ENCODE measurements around the gene LIPC.

Gene LIPC

DNA sequence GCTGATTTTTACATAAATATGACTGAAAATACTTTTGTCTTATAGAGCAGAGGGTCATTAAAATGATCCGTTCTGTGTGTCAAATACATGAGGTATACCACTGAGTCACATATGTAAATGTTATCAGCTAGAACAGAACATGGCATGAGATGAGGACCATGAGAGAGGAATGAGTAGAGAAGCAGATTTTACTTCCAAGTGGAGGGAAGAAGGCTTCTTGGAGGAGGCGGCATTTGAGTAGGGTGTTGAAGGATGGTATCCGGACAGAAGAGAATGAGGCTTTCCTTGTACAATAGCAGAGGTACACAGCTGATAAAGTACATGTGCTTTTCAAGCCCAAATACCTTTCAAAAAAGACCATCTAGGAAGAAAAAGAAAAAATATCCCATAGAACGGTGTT is 4.8 kb downstream of the LIPC start:
- DNase-seq (ENCODE audit: low read depth): no peak

DNA sequence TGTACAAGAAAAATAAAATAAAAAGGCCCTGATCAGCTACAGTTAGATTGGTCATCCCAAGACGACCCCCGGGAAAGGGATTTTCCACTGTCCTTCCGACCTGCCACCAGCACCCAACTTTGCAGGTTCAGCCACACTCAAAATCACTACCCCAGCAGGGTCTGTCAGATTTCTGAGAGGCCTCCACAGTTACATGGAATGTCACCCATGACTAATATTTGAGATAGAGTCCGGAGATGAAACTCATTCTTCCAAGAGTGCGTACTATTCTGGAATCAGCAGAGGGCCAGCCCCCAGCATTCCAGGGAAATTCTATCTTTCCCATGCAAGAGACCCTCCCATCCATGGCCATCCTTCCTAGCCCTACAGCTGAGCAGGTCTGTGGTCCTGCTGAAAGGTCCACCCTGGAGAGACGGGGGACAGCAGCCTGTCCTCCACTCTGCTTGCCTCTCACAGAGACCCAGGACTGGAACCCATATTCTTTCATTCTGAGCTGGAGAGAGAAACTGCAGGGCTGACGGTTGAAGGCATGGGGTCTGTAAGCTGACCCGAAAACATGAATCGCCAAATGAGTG is 5.8 kb downstream of the LIPC start:
- no peak for DNase-seq (ENCODE audit: low read depth)

DNA sequence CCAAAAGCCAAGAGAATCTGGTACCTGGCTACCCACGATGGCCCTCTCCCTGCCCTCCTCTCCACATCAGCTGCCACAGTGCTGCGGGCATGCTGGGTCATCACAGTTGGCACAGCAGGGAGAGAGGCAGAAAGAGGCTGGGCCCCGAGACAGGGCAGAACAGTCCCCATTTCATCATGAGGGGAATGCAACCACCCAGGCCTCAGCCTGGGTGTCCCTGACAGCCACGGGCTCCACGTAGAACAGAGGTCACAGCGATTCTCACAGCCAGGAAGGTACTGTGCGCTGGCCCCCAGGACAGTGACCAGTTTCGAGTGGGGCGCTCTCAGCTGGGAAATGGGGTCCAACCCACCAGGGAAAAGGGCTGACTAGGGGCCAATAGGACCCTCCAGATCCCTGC is 6.3 kb downstream of the LIPC start:
- no peak for DNase-seq (ENCODE audit: low read depth)

DNA sequence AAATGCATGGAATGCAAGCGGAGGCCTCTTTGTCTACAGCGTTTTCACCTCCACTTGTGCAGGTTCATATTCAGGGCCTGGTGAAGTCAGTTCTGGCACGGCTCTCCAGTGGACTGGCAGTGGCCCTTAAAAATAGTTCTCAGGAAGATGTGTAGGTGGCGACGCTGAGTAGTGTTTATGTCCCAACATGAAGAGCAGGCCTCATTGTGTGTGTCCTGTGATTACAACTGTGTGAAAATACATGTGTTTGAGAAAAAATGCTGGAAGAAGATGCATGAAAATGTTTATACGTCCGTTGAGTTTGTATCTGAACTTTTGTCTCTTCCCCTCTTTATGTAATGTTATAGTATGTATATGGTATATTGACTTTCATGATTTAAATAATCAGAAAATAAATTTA is 7.2 kb downstream of the LIPC start:
- no peak for DNase-seq (ENCODE audit: low read depth)

DNA sequence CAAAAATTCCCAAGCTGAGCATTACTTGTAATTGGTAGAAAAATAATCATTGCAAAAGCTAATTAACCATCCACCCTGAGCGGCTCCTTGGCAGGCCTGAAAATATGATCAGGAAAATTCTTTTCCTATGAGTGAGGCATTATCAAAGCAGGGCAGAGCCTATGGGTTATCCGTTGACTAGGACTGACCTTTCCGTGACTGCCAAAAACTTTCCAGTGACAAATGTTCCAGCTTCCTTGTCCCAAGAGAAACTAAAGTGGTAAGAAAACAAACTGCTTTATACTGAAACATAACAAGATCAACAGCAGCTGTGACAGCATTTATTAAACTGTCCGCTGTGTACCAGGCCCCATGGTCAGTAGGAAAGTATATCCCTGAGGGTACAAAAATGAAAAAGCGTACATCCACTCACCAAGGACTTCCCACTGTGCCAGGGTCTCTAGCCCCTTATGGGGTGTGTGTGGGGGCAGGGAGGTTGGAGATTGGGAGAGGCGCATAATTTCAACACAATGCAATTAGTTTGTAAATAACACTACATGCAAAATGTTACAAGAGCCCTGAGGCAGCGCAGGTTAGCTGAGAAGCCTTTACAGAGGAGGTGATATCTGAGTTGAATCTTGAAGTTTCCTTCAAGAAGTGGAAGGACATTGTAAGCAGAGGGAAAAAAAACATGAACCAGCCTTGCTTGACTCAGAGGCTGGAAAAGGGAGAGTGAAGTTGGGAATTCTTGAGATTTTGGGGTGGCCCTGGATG is 8.5 kb downstream of the LIPC start:
- no peak for DNase-seq (ENCODE audit: low read depth)

DNA sequence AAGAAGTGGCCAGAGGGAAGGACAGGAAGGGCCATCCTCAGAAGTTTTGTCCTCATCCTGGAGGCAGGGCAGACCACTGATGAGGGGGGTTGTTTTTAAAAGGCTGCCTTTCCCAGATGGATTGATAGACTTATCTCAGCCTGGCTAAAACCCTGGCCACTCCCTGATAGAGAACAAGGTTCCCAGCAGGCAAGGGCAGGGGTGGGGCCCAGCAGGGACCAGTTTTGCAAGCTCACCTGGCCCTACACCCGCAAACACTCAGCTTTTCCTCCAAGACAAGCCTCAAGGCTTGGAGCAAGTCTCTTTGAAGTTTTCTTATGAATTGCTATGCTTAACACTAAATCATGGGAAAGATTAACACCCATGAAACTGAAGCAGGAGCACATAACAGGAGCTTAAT is 9.1 kb downstream of the LIPC start:
- DNase-seq (ENCODE audit: low read depth): no peak

DNA sequence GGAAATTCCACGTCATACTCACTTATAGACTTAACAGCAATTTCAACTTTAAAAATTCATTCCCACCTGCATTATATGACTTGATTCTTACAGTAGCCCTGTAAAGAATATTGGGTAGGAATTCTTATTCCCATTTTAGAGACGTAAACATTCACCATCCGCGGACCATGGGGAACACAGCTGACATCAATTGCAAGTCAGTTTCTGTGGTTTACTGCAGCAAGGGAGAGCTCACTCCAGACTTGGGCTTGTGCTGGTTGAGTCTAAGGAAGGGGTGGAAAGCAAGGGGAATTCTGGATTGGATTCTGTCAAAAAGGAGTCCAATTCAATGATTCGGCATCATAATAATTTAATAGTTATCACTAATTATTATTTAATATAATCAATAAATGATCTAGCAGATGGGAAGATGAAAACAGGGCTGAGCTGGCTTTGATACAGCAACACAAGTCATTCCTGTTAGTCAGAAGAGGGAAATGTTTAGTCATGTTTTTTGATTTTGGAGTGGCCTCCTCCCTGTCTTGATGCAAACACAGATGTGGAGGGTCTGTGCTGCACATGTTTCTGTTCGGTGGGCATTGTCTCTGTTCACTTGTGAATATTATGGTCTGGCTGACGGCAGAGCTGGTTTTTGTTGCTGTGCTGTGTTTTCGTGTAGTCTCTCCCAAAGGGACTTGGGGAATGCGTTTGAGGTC is 9.7 kb downstream of the LIPC start:
- no peak for DNase-seq (ENCODE audit: low read depth)

DNA sequence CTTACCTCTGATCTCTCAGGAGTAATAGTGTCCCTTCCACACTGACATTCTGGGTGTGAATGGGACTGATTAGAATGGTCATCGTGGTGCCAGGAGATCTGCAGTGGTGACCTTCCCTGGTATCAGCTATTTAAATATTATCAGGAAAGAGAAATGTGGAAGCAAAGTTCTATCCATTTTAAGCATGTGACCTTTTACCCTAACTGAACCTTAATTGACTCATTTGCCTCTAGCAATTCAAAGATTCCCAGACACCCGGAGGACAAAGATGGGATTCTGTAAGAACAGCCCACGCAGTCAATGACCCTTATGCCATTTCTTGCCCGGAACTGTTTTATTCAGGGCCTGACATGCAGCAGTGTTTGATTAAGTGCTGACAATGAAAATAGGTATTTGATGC is 10.3 kb downstream of the LIPC start:
- no peak for DNase-seq (ENCODE audit: low read depth)

DNA sequence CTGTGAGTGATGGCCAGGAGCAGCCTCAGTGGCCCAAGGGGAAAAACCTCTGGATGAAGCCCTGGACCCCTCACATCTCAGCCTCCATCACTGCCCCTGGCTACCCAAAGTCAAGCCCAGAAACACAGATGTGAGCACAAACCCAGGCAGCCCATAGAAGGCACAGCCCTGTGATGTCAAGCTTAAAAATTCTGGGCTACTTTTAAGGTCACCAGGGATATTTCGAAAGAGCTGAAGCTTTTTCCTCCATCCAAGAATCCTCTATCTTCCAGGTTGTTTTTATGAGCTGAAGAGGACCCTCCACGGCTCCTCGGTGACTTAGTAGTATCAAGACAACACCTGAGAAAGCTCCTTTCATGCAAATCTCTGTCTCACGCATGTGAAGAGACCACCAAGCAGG is 11.5 kb downstream of the LIPC start:
- DNase-seq (ENCODE audit: low read depth): no peak

DNA sequence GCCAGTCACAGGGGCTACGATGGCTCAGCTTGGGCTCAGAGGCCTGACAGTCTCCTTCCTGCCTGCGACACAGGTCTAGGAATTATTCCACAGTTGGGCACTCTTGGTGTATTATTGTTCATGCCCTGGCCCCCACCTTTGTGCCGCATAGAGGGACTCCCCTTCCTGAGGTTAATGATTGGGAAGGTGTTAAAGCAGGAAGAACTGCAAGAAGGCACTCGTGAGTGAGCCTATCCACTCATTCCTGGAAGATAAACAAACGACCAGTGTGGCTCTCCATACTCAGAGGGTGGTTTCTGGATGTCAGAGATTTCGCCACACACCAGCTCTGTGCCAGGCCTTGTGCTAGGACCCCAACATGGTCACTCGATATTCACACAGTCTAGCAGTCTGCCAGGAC is 12.3 kb downstream of the LIPC start:
- no peak for DNase-seq (ENCODE audit: low read depth)

DNA sequence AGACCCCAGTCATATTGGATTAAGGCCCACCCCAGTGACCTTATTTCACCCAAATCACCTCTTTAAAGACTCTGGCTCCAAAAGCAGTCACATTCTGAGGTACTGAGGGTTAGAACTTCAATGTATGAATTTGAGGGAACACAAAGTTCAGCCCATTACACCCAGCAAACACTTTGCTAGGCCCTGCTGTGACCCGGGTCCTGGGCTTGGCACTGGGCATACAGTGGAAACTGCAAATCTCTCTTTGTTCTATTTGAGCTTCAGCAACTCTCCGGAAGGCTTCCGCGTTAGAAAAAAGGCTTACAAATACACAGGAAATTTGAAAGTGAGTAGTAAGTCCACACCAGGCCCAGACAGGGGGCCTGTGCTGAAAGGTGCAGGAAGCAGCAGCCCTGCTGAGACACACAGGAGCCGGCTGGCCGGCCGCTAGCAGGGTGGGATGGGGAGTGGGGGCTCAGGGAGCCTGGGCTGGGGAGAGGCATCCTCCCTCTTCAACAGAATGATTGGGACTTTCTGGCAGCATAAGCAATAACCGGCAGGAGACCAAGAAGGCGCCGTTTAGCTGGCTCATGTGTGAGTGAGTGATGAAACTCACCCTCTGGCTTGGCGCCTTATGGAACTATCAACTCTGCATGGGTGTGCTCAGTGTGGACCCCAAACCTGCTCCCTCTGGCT is 13.0 kb downstream of the LIPC start:
- no peak for DNase-seq (ENCODE audit: low read depth)

DNA sequence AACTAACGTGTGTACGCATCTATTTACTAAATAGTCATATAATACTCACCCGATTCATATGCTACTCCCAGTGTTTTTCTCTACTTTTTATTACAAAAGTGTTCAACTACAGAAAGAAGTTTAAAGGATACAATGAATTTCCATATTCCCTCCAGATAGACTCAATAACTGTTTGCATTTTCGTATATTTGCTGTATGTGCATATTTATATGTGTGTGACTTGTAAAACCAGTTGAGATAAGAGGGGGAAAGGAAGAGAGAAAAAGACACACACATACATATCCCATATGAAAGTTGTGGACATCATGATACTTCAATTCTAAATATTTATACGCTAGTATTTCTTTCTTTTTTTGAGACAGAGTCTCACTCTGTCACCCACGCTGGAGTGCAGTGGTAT is 14.1 kb downstream of the LIPC start:
- DNase-seq (ENCODE audit: low read depth): no peak

DNA sequence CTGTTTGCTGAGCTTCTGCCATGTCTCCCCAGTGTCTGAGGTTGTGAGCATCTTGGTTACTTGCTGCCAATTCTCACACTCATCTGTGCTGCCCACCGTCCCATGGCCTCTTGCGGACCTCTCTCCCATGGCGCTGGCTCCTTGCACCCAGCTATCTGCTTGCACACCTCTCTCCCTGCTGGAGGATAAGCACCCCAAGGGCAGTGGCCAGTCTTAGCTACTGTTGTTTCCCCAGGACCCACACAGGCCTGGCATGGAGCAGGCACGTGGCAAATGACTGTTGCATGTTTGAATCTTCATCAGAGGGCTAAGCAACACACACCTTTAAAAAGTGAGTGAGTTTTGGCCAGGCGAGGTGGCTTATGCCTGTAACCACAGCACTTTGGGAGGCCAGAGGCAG is 14.7 kb downstream of the LIPC start:
- DNase-seq (ENCODE audit: low read depth): no peak

DNA sequence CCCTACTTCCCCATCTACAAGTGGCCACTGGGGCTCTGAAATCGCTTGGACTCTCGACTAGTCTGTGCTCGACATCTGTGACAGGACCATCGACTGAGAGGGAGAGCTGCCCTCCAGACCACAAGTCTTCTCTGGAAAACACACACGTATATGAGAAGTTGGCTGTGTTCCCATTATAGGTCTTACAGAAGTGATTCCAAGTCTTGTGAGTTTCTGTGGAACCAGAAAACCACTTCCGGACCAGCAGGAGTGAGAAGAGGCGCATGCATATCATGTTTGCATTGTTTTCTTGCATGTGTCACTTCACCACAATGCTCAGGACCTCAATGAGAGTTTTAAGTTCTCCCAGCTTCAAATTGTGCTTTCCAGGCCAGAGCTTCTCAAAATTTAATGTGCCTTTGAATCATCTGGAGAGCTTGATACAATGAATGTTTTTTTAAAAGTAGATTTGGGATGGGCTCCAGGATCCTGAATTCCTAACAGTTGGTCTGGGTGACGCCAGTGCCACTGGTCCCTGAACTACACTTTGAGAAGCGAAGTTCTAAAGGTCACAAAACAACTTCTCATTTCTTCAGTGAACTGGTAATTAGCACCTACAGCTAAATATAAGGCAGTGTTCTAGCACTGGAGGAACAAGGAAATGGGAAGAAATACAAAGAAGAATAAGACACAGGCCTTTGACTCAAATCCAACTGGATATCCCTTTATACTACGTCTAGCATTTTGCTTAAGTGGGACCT is 15.7 kb downstream of the LIPC start:
- no peak for DNase-seq (ENCODE audit: low read depth)

DNA sequence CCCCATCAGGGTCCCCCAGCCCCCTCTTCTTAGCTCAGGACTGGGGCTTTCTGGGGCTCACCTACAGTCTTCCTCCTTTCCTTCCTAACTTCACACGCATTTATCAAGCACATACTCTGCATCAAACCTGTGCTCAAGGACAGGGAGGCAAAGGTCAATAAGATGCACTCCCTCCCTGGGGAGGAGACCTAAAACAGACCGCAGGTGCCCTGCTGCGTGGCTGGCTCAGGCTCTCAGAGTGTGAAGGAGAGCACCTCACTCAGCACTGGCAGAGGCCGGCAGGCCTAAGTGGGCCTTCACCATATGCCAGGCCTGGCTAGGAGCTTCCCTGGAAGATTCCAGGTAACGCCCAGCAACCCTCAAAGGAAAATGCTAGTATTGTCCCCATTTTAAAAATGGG is 16.5 kb downstream of the LIPC start:
- no peak for DNase-seq (ENCODE audit: low read depth)

DNA sequence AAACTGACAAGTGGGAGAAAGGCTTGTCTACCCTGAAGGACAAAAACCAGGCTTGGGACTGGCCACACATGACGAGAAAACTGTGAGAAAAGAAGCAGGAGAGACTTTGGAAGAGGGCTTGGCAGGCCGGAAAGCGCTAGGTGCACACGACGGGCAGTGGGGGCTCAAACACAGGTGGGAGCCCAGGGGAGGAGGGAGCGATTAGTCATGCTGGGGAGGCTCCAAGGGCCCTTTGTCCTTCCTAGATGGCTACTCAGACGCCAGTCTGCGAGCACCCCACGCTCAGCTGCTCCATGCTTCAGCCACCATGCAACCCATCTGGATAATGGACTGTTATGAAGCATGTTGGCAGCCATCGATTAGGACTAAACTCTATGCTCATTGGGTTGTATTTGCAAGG is 17.1 kb downstream of the LIPC start:
- no peak for DNase-seq (ENCODE audit: low read depth)

DNA sequence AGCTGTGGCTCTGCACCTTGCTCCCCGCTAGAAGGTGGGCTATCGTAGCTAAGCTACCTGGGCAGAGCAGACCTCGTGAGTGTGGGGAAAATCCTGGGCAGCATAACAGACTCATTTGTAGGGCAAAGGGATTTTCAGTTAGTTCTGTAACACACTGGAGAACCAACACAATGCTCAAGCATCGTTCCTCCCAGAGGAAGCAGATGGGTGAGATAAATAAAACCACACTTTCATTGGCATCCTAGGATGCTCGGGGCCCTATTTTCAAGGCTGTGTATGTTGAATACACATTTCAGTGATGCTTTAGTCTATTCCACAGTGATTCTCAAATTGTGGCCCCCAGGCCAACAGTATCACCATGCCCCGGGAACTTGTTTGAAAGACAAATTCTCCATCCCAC is 20.0 kb downstream of the LIPC start:
- DNase-seq (ENCODE audit: low read depth): no peak

DNA sequence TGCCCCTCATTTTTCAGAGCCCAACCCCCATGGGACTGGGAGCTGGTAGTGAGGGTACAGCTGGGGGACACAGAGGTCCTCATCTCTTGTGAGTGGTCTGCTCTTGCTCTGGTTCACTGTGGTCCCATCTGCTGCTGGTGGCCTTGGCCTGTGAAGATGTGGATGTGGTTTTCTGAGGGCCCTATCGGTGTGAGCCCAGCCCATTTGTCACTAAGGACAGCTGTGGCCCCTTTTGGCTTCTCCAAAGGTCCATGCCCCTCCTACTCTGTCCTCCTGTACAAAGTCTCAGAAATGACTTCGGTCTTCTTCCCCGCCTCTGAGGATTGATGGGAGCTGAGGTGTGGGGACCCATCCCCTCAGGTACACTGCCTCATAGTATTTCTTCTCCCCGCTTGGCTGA is 21.0 kb downstream of the LIPC start:
- DNase-seq (ENCODE audit: low read depth): no peak

DNA sequence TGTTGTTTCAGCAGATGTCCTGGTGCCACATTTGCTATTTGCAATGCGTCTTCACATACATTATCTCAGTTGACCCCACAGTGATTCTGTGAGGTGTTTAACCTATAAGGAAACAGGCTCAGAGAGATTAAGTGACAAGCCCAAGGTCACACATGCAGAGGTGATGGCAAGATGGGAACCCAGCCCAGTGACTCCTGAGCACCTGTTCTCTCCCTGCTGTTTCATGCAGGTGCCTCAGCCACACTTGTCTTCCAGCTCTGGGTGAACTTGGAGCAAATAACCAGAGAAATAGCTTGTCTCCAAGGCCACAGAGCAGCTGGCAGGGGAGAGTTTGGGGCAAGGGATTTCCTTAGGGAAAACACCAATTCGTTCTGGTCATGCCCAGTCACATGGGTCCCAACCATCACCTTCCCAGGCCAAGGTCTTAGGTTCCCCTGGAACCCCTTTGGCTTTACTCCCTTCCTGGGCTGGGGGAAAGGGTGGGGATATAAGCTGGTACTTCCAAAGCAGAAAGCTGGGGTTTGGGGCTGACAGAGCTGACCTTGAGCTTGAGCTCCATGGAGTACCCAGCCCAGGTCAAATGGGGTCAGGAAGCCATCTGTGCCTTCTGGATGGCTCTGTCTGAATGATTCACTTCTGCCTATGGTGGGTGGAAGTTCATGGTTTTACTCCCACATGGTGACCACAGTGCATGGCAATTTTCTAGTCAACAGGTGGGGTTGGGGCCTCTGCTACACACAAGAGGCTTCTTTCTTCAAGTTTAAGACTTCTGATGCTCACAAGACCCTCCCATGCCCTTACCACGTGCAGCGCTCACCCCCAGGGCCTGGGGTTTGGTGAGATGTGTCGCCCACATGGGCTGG is 22.4 kb downstream of the LIPC start:
- no peak for DNase-seq (ENCODE audit: low read depth)

DNA sequence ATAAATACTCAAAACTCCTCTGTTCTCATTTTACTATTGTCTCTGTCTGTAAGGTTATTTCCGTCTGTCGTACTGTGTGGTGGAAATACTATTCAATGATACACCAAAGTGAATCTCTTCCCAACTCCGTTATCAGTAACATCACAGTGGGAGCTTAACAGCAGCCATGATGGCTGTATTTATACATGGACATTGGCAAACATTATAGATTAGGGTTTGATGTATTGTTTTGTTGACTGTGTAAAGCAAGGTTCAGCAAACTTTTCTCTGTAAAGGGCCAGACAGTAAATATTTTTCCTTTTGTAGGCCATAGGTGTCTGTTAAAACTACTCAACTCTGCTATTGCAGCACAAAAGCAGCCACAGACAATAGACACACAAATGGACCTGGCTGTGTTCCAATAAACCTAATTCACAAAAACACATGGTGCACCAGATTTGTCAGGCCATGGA is 23.2 kb downstream of the LIPC start:
- DNase-seq (ENCODE audit: low read depth): no peak

DNA sequence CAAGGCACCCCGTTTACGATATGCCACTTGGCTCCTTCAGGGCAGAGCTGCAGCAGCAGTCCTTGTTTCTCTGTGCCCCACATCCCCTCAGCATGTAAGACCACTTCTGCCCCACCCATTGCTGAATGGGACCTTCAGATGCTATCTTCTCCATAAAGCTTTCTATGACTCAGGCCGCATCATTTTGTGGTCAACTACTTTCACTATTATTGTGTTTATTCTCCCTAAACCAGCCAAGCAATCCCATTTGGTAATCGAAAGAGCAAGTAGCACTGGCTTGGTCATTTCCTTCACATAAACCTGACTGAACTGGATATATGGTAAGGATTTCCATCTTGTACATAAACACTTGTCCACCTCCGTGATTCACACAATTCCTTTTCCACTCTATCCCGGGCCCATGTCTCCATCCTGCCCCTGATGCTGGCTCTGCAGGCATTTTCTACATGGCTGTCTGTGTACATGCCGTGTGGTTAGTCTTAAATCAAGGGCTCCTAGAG is 25.7 kb downstream of the LIPC start:
- no peak for DNase-seq (ENCODE audit: low read depth)

All from stimulated activated CD8-positive, alpha-beta memory T cell treated with anti-CD3 and anti-CD28 coated beads, Interleukin-15, amount 100 ng/mL, for 1 hour (primary cell).